Stimulated activated naive CD8-positive, alpha-beta T cell treated with anti-CD3 and anti-CD28 coated beads, Interleukin-15, Interleukin-2, amounts not matched to agents 100 ng/mL and 50 ng/mL, for 24 hours (primary cell): ENCODE results near the gene CSMD2.
"Not testable (repeated sequence)": the region's sequence is repeated elsewhere in the genome, so short reads cannot be mapped to it uniquely, and the experiment has no call there.

Experiments used
- H3K27ac Mint-ChIP-seq: one replicate; pipeline ENCODE4 v1.8.0; 2021; ENCODE audit warnings: mild to moderate bottlenecking, mixed read lengths
- H3K27me3 Mint-ChIP-seq: one replicate; pipeline ENCODE4 v1.8.0; 2021; ENCODE audit warnings: mixed read lengths
- H3K36me3 Mint-ChIP-seq: one replicate; pipeline ENCODE4 v1.8.0; 2021; ENCODE audit warnings: low read depth, mixed read lengths
- H3K4me1 Mint-ChIP-seq: one replicate; pipeline ENCODE4 v1.8.0; 2021; ENCODE audit warnings: low read depth, mixed read lengths
- H3K4me3 Mint-ChIP-seq: one replicate; pipeline ENCODE4 v1.8.0; 2021; ENCODE audit warnings: mild to moderate bottlenecking, mixed read lengths
- H3K9me3 Mint-ChIP-seq: one replicate; pipeline ENCODE4 v1.8.0; 2021; ENCODE audit warnings: mixed read lengths

CSMD2 gene

DNA sequence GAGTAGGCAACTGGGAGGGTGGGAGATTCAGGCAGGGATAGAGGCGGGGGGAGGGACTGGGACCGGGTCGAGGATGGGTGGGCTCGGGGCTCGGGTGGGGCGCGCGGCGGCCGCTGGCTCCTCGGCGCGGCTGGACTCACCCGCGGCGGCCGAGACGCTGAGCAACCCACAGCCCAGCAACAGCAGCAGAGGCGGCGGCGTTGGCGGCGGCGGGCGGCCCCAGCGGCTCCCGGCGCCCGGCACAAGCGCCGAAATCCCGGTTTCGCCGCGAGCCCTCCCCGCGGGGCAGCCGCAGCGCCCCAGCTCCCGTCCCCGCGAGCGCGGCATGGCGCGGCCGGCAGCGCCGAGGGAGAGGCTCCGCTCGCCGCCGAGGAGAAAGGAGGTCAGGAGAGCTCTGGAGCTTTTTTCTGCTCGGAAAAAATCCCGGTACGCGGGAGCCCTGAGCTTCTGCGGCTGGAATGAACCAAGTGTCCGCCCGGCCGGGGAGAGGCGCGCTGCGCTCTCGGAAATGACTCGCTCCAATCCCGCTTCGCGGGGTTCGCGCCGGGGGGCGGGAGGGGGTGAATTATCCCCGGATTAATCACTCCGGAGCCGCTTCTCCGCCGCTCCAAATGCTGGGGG, at the start of gene CSMD2:
CSMD2 (minus strand) TSS at position 460 of the 621 bp plus-strand sequence; CDS start at position 327, 133 bp downstream.
- no peaks in the 10 kb centered on the region for H3K36me3 Mint-ChIP-seq
- H3K4me1 Mint-ChIP-seq = peaks cover 10% of the 10 kb centered on the region
- peaks cover 72% of the 10 kb centered on the region for H3K27me3 Mint-ChIP-seq
- no peak within 1 kb of the TSS for H3K27ac Mint-ChIP-seq
- H3K9me3 Mint-ChIP-seq = no peaks in the 10 kb centered on the region
- H3K4me3 Mint-ChIP-seq = no peak within 1 kb of the TSS

DNA sequence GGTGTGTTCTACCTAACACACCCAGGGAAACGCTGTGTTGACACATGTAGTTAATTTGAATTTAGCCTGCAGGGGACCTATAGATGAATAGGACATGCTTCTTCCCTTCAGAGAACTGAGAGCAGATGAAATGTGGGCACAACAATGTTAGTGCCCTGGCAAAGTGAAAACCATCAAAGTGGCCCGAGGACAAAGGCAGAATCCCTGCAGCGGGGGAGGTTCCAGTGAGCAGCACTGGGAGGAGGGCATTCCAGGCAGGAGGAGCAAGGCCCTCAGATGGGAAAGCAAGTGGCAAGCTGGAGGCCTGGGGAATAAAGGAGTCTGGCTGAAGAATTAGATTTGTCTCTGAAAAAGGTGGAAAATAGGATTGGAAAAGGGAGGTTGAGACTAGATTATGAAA, 48.9 kb upstream of the CSMD2 start:
- H3K36me3 Mint-ChIP-seq = no peaks in the 10 kb centered on the region

GRCh38 chr1:34212673-34213072, 47.6 kb upstream of the CSMD2 start:
- no peaks in the 10 kb centered on the region for H3K9me3 Mint-ChIP-seq
- no peak overlapping the region for H3K4me3 Mint-ChIP-seq
- H3K27me3 Mint-ChIP-seq = no peaks in the 10 kb centered on the region
- H3K27ac Mint-ChIP-seq = no peak overlapping the region
- H3K36me3 Mint-ChIP-seq = no peaks in the 10 kb centered on the region
- no peaks in the 10 kb centered on the region for H3K4me1 Mint-ChIP-seq

More for the DNA sequence above, 48.9 kb upstream of the CSMD2 start:
- no peak overlapping the region for H3K27ac Mint-ChIP-seq
- no peaks in the 10 kb centered on the region for H3K4me1 Mint-ChIP-seq
- no peak overlapping the region for H3K4me3 Mint-ChIP-seq
- H3K27me3 Mint-ChIP-seq = peaks cover 4% of the 10 kb centered on the region
- H3K9me3 Mint-ChIP-seq = no peaks in the 10 kb centered on the region

- Mint-ChIP-seq H3K4me1 (no peaks in the 10 kb centered on the region), H3K36me3 (no peaks in the 10 kb centered on the region), H3K27me3 (peaks cover 17% of the 10 kb centered on the region), H3K4me3 (no peak overlapping the region), H3K27ac (peak overlapping the region; percentile 24), H3K9me3 (no peaks in the 10 kb centered on the region)
Measured at GRCh38 chr1:34199927-34200326, 34.9 kb upstream of the CSMD2 start.

DNA sequence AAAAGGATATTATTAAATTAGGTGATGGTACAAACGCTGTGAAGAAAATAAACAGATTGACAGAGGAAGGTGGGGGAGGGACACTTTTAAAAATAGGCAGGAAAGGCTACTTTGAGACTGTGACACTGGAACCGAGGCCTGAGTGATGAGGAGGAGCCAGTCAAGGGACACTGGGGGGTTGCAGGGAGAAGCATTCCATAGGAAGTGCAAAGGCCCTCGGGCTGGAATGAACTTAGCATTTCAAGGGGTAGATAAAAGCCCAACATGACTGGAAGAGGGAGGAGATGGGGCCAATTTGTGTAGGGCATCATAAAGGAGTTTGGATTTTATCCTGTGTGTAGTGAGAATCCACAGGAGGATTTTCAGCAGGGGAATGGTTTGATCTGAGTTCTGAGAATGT, 27.6 kb upstream of the CSMD2 start:
- peaks cover 8% of the 10 kb centered on the region for H3K9me3 Mint-ChIP-seq
- no peak overlapping the region for H3K27ac Mint-ChIP-seq
- H3K4me1 Mint-ChIP-seq = no peaks in the 10 kb centered on the region
- H3K36me3 Mint-ChIP-seq = no peaks in the 10 kb centered on the region
- peaks cover 26% of the 10 kb centered on the region for H3K27me3 Mint-ChIP-seq
- no peak overlapping the region for H3K4me3 Mint-ChIP-seq

DNA sequence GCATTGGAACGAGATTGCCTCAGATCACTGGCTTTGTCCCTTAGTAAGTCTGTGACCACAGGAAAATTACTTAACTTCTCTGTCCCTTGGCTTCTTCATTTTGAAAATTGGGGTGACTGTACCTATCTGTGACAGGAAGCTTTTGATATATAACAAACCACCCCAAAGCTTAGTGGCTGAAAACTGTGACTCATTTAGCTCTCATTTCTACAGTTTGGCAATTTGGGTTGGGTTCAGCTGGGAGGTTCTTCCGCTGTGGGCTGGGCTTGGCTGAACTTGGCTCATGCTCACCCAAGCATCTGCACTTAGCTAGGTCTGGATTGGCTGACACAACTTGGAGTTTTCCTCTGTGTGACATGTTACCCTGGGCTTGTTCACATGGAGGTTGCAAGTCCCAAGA, 25.7 kb upstream of the CSMD2 start:
- Mint-ChIP-seq H3K4me1 (no peaks in the 10 kb centered on the region), H3K36me3 (no peaks in the 10 kb centered on the region), H3K4me3 (no peak overlapping the region), H3K27ac (no peak overlapping the region), H3K9me3 (peaks cover 8% of the 10 kb centered on the region), H3K27me3 (peaks cover 40% of the 10 kb centered on the region)

DNA sequence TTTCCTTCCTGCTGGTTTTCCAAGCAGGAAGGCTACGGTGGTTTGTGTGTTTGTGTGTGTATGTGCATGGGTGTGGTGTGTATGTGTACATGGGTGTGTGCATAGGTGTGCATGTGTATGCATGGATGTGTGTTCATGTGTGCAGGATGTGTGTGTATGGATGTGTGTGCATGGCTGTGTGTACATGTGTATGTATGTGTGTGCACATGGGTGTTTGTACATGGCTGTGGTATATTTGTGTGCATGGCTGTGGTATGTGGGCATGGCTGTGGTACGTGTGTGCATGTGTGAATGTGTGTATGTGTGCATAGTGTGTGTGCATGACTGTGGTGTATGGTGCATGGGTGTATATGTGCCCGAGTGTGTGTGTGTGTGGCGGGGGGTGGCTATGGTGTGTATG, 24.0 kb upstream of the CSMD2 start:
- Mint-ChIP-seq H3K27ac (no peak overlapping the region), H3K9me3 (peaks cover 8% of the 10 kb centered on the region), H3K27me3 (peaks cover 44% of the 10 kb centered on the region), H3K4me3 (no peak overlapping the region), H3K36me3 (no peaks in the 10 kb centered on the region), H3K4me1 (no peaks in the 10 kb centered on the region)

DNA sequence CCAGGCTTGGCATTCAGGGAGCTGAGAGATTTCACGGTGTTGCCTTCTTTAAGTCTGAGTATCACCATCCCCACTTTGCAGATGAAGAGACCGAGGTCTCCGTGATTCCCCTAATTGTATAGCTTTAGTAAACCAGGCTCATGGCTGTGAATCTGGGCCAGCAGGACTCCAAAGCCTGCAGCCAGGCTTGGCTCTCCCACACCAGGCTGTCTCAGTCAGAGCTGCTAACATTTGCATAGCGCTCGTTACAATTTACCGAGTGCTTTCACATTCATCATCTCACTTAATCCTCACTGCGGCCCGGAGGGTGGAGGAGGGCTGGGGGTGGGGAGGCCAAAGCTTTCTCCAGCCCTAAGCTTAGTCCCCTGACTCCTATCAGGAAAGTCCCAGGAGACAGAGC, 23.4 kb upstream of the CSMD2 start:
- Mint-ChIP-seq H3K27me3 (peaks cover 44% of the 10 kb centered on the region), H3K4me1 (no peaks in the 10 kb centered on the region), H3K27ac (no peak overlapping the region), H3K4me3 (no peak overlapping the region), H3K36me3 (no peaks in the 10 kb centered on the region), H3K9me3 (peaks cover 8% of the 10 kb centered on the region)

- H3K27ac Mint-ChIP-seq = no peak overlapping the region
- H3K9me3 Mint-ChIP-seq = peaks cover 8% of the 10 kb centered on the region
- H3K4me1 Mint-ChIP-seq = no peaks in the 10 kb centered on the region
- H3K4me3 Mint-ChIP-seq = no peak overlapping the region
- H3K36me3 Mint-ChIP-seq = no peaks in the 10 kb centered on the region
- peaks cover 34% of the 10 kb centered on the region for H3K27me3 Mint-ChIP-seq
Measured at GRCh38 chr1:34186741-34187494, 21.9 kb upstream of the CSMD2 start.

DNA sequence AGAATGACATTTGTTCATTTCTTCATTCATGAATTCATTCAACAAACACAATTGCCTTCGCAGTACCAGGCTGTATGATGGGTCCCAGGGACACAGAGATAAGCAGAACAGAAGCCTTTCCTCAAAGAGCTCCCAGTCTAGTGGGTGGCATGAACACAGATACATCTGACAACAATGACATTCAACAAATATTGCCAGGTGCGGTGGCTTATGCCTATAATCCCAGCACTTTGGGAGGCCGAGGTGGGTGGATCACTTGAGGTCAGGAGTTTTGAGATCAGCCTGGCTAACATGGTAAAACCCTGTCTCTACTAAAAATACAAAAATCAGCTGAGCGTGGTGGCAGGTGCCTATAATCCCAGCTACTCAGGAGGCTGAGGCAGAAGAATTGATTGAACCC, 18.4 kb upstream of the CSMD2 start:
- not testable (repeated sequence) for H3K27ac Mint-ChIP-seq, H3K9me3 Mint-ChIP-seq, H3K4me3 Mint-ChIP-seq, H3K36me3 Mint-ChIP-seq, H3K4me1 Mint-ChIP-seq
- peaks cover 50% of the 10 kb centered on the region for H3K27me3 Mint-ChIP-seq

- no peaks in the 10 kb centered on the region for H3K9me3 Mint-ChIP-seq
- peaks cover 63% of the 10 kb centered on the region for H3K27me3 Mint-ChIP-seq
- no peaks in the 10 kb centered on the region for H3K36me3 Mint-ChIP-seq
- no peak overlapping the region for H3K27ac Mint-ChIP-seq
- H3K4me3 Mint-ChIP-seq = no peak overlapping the region
- no peaks in the 10 kb centered on the region for H3K4me1 Mint-ChIP-seq
Measured at GRCh38 chr1:34178072-34178471, 13.0 kb upstream of the CSMD2 start.

DNA sequence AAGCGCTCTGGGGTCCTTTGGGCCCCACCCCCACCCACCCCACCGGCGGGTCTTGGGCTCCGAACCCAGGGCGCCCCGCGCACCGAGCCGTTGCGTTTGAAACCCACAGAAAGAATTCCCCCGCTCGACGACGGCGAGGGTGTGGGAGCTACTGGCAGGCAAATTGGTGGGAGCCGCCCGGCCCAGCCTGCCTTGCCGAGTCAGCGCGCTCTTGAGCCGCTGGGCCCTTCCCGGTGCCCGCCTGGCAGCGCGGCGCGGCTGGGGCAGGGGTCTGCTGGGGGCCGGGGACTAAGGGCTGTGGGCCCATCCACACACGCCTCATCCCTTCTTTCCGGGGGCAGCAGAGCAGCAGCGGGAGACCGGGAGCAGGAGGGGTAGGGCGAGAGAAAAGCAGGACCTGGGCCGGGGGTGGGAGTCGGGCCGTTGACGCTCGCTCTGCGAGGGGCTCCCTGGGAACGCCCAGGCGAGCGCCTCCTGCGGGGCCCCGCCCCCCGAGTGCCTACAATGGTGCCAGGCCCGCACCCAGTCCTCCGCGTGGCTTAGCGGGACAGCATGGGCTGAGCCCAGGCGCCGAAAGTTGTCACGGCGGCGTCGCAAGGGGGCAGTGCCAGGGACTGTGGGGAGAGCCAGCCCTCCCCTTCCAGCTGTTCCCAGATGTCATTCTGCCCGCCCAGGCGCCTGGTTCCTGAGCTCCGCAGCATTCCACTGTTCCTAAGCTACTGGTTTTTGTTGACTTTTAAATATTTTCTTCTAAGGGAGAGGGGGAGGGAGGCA, 12.0 kb upstream of the CSMD2 start, which contains the start of gene C1orf94:
C1orf94 (plus strand) TSS at position 78 of the 774 bp plus-strand sequence. CDS start 883 bp downstream, outside the sequence.
- Mint-ChIP-seq H3K9me3 (no peaks in the 10 kb centered on the region), H3K27me3 (peaks cover 73% of the 10 kb centered on the region), H3K4me1 (no peaks in the 10 kb centered on the region), H3K4me3 (no peak within 1 kb of the TSS), H3K27ac (no peak within 1 kb of the TSS), H3K36me3 (no peaks in the 10 kb centered on the region)

GRCh38 chr1:34175744-34176143, 10.7 kb upstream of the CSMD2 start:
- H3K9me3 Mint-ChIP-seq = no peaks in the 10 kb centered on the region
- H3K36me3 Mint-ChIP-seq = no peaks in the 10 kb centered on the region
- H3K4me1 Mint-ChIP-seq = no peaks in the 10 kb centered on the region
- H3K27ac Mint-ChIP-seq = no peak overlapping the region
- peaks cover 74% of the 10 kb centered on the region for H3K27me3 Mint-ChIP-seq
- no peak overlapping the region for H3K4me3 Mint-ChIP-seq

- Mint-ChIP-seq H3K4me3 (no peak overlapping the region), H3K36me3 (no peaks in the 10 kb centered on the region), H3K4me1 (peaks cover 10% of the 10 kb centered on the region), H3K27ac (no peak overlapping the region), H3K9me3 (no peaks in the 10 kb centered on the region), H3K27me3 (peaks cover 71% of the 10 kb centered on the region)
Measured at GRCh38 chr1:34167389-34167788, 2.4 kb upstream of the CSMD2 start.
